ENCODE data around the gene STX2. TPM values are rescaled to one million over a fixed set of nuclear protein-coding genes. Genes with fewer than 3 reads are reported as not detected.

STX2 gene
- total RNA-seq, 1 donor = 58.3 TPM

DNA sequence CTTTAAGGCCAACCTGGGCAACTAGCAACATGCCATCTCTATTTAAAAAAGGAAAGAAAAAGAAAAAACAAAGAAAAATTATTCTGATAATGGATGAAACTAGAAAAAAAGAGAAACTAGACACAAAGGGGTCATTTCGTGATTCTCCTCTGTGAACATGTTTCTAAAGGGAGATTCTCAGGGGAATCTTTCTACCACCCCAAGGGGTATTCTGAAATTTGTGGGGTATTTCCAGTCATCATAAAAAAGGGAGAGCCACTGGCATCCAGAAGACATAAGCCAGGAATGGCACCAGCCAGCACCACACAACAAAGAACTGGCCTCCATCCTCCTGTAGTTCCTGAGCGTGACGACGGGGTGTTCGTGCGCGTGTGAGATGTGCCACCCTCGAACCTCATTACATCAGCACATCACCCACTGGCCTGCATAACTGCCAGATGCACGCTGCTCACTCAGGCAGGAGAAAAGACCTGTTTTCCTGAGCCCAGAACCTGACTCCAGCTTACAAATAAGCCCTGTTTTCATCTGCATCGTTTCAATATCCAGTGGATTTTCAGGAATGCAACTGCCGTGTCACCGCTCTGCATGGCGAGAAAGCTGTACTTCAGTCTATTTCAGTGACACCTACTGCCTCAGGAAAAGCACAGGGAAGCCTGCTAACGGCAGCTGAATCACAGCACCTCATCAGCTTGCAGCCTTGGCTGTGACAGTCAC is 23.9 kb downstream of the STX2 start:
- TF ChIP-seq, protein P1, sequence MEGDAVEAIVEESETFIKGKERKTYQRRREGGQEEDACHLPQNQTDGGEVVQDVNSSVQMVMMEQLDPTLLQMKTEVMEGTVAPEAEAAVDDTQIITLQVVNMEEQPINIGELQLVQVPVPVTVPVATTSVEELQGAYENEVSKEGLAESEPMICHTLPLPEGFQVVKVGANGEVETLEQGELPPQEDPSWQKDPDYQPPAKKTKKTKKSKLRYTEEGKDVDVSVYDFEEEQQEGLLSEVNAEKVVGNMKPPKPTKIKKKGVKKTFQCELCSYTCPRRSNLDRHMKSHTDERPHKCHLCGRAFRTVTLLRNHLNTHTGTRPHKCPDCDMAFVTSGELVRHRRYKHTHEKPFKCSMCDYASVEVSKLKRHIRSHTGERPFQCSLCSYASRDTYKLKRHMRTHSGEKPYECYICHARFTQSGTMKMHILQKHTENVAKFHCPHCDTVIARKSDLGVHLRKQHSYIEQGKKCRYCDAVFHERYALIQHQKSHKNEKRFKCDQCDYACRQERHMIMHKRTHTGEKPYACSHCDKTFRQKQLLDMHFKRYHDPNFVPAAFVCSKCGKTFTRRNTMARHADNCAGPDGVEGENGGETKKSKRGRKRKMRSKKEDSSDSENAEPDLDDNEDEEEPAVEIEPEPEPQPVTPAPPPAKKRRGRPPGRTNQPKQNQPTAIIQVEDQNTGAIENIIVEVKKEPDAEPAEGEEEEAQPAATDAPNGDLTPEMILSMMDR (IDR thresholded peaks at IDR 0.05; ENCODE audit: insufficient read depth, low read depth, low read length) = no peak
- no peak overlapping the region for H3K4me3 ChIP-seq (ENCODE audit: low read depth, low read length)
- DNase-seq (ENCODE audit: low read depth) = no peak

DNA sequence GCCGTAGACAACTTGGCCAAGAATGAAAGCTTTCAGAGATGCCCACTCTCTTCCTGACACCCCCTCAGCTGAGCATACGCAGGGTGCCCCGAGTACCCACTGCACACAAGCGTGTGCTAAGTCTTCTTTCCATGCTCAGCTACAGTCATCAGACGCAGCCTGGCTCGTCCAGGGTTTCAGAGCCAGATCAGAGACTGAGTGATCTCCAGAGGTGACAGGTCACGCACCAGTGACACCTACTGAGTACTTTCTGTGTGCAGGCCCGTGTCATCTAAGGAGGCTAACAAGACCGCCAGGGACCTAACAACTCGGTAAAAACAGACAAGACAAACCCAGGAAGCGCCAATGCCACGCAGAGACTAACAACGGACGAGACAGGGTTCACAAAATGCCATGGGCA is 25.1 kb downstream of the STX2 start:
- TF ChIP-seq, protein P1 (IDR thresholded peaks at IDR 0.05; ENCODE audit: insufficient read depth, low read depth, low read length) = no peak
- H3K4me3 ChIP-seq (ENCODE audit: low read depth, low read length) = no peak overlapping the region
- no peak for DNase-seq (ENCODE audit: low read depth)

DNA sequence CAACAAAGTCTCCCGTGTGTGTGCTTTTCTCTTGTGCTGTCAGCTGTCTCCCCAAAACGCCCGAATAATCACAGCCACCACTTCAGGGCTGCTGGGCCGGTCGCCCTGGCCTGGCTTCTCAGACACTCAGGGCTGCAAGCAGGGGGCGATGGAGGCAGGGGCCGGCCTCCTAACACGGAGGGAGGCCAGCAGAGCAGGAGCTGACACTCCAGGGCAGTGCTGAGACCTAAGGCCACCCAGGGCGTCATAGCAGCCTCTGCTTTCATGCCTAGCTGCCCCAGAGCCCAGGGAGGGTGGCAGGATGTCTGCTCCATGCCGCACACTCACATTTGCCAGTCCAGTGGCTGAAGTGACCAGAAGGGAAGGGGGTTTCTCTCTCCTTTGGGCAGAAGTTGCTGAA is 25.6 kb downstream of the STX2 start:
- no peak overlapping the region for H3K4me3 ChIP-seq (ENCODE audit: low read depth, low read length)
- TF ChIP-seq, protein P1 (IDR thresholded peaks at IDR 0.05; ENCODE audit: insufficient read depth, low read depth, low read length) = no peak
- no peak for DNase-seq (ENCODE audit: low read depth)

DNA sequence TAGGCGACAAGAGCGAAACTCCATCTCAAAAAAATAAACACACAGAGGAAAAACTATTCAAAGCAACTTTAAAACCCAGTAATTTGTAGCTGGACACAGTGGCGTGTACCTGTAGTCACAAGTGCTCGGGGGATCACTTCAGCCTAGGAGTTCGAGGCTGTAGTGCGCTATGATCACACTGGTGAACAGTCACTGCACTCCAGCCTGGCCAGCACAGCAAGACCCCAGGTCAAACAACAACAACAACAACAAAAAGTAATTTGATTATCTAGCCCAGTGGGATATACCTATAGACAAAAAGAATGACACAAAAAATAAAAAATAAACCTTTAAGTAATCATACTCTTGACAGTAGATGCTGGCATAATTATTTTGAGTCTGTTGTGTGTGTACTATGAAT is 29.3 kb downstream of the STX2 start:
- TF ChIP-seq, protein P1 (IDR thresholded peaks at IDR 0.05; ENCODE audit: insufficient read depth, low read depth, low read length) = no peak
- H3K4me3 ChIP-seq (ENCODE audit: low read depth, low read length) = no peak overlapping the region
- DNase-seq (ENCODE audit: low read depth) = no peak

DNA sequence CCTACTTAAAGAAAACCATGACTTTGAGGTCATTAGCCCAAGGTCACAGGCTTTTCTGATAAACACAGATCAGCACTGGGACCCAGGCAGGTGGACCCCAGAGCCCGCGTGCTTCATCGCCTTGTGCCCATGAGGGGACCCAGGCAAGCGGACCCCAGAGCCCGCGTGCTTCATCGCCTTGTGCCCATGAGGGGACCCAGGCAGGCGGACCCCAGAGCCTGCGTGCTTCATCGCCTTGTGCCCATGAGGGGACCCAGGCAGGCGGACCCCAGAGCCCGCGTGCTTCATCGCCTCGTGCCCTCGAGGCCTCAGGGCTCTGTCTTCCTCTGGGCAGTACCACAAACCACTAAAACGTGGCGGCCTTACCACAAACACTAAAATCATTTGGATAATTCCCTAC is 31.7 kb downstream of the STX2 start:
- TF ChIP-seq, protein P1 (IDR thresholded peaks at IDR 0.05; ENCODE audit: insufficient read depth, low read depth, low read length) = no peak

DNA sequence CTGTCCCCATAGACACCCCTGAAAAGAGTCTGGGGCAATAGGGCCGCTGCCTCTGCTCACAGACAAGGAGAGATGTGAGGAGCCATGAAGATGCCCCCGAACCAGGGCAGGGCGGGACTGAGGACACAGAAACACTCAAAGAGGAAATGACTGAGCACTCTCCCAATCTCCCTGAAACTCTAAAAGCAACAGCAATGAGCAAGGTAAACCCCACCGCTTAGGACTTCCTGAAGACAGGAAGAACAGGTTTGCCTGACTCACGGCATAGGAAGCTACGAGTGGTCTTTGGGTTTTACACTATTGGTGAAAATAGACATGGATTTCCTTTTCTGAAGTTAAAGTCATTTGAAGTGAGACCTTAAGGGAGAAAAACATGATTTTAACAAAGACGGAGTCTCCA is 32.5 kb downstream of the STX2 start:
- TF ChIP-seq, protein P1 (IDR thresholded peaks at IDR 0.05; ENCODE audit: insufficient read depth, low read depth, low read length) = no peak
- no peak for DNase-seq (ENCODE audit: low read depth)
- no peak overlapping the region for H3K4me3 ChIP-seq (ENCODE audit: low read depth, low read length)

More for the DNA sequence above, 31.7 kb downstream of the STX2 start:
- no peak for DNase-seq (ENCODE audit: low read depth)
- H3K4me3 ChIP-seq (ENCODE audit: low read depth, low read length) = no peak overlapping the region

DNA sequence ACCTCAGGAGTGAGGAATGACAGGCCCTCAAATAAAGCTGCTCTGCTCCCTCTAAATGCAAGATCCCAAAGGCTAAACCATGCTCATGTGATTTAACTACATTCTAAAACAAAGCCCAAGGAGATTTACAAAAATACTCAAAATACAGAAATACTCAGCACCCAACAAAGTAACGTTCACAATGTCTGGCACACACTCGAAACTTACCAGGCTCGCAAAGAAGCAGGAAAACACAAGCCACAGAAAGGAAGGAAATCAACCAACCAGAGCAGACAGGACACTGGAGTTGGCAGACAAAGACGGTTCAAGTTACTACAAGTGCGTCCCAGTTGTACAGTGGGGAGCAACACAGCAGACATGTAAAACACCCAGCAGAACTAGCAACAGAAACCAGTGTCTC is 33.4 kb downstream of the STX2 start:
- TF ChIP-seq, protein P1 (IDR thresholded peaks at IDR 0.05; ENCODE audit: insufficient read depth, low read depth, low read length) = no peak
- no peak overlapping the region for H3K4me3 ChIP-seq (ENCODE audit: low read depth, low read length)
- DNase-seq (ENCODE audit: low read depth) = no peak
